Measurements from ENCODE around the gene CDH16.

DNA sequence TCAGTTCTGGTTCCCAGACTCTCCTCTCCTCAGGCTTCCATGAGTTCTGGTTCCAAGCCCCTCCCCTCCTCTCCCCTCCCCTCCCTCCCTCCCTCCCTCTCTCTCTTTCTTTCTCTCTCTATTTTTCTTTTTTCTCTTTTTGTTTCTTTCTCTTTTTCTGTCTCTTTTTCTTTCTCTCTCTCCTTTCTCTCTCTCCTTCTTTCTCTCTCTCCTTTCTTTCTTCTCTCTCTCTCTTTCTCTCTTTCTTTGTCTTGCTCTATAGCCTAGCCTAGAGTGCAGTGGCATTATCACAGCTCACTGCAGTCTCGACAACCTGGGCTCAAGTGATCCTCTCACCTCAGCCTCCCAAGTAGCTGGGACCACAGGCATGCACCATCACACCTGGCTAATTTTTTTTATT is 41.6 kb upstream of the CDH16 start:
- TF ChIP-seq EZH2 (IDR thresholded peaks at IDR 0.05; ENCODE audit: borderline replicate concordance), result no peak
- TF ChIP-seq, protein P1, sequence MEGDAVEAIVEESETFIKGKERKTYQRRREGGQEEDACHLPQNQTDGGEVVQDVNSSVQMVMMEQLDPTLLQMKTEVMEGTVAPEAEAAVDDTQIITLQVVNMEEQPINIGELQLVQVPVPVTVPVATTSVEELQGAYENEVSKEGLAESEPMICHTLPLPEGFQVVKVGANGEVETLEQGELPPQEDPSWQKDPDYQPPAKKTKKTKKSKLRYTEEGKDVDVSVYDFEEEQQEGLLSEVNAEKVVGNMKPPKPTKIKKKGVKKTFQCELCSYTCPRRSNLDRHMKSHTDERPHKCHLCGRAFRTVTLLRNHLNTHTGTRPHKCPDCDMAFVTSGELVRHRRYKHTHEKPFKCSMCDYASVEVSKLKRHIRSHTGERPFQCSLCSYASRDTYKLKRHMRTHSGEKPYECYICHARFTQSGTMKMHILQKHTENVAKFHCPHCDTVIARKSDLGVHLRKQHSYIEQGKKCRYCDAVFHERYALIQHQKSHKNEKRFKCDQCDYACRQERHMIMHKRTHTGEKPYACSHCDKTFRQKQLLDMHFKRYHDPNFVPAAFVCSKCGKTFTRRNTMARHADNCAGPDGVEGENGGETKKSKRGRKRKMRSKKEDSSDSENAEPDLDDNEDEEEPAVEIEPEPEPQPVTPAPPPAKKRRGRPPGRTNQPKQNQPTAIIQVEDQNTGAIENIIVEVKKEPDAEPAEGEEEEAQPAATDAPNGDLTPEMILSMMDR (IDR thresholded peaks at IDR 0.05; ENCODE audit: poor library complexity), result no peak
- TF ChIP-seq EZH2phosphoT487 (IDR thresholded peaks at IDR 0.05; ENCODE audit: low read depth, severe bottlenecking, unreplicated experiment), result no peak

Data from hepatocyte (in vitro differentiated cells).